Left hindlimb (tissue), 1 donor: ENCODE measurements around the gene ST8SIA6.
"Not testable (repeated sequence)": the region's sequence is repeated elsewhere in the genome, so short reads cannot be mapped to it uniquely, and the experiment has no call there.

Source experiments
- DNase-seq: peaks from one replicate; pipeline ENCODE4 v3.0.0-alpha.2; 2018

The ST8SIA6 gene

GRCh38 chr10:17425584-17426262 lies 28.7 kb downstream of the ST8SIA6 start:
- DNase-seq = no peak

- DNase-seq = no peak
These were observed 30.7 kb downstream of the ST8SIA6 start for GRCh38 chr10:17423632-17424186.

GRCh38 chr10:17422931-17423330 lies 31.5 kb downstream of the ST8SIA6 start:
- DNase-seq = no peak

- no peak for DNase-seq
These were observed 36.1 kb downstream of the ST8SIA6 start for GRCh38 chr10:17418249-17418648.

GRCh38 chr10:17416442-17417211 lies 37.8 kb downstream of the ST8SIA6 start:
- no peak for DNase-seq

- DNase-seq = no peak
These were observed 39.2 kb downstream of the ST8SIA6 start for GRCh38 chr10:17415046-17415658.

GRCh38 chr10:17414484-17414883 lies 39.9 kb downstream of the ST8SIA6 start:
- DNase-seq = no peak

- no peak for DNase-seq
These were observed 40.5 kb downstream of the ST8SIA6 start for GRCh38 chr10:17413876-17414275.

- DNase-seq = no peak
These were observed 42.1 kb downstream of the ST8SIA6 start for GRCh38 chr10:17412323-17412722.

- no peak for DNase-seq
These were observed 43.5 kb downstream of the ST8SIA6 start for GRCh38 chr10:17410907-17411306.

- DNase-seq = no peak
These were observed 45.1 kb downstream of the ST8SIA6 start for GRCh38 chr10:17409170-17409733.

GRCh38 chr10:17407047-17407446 lies 47.3 kb downstream of the ST8SIA6 start:
- DNase-seq = no peak

GRCh38 chr10:17406036-17406834 lies 48.2 kb downstream of the ST8SIA6 start:
- DNase-seq = no peak

- DNase-seq = no peak
These were observed 51.2 kb downstream of the ST8SIA6 start for GRCh38 chr10:17403161-17403560.

- DNase-seq = not testable (repeated sequence)
These were observed 52.4 kb downstream of the ST8SIA6 start for GRCh38 chr10:17402040-17402439.

- no peak for DNase-seq
These were observed 58.4 kb downstream of the ST8SIA6 start for GRCh38 chr10:17396004-17396403.

- DNase-seq = no peak
These were observed 59.5 kb downstream of the ST8SIA6 start for GRCh38 chr10:17394854-17395253.

GRCh38 chr10:17387861-17388503 lies 66.4 kb downstream of the ST8SIA6 start:
- no peak for DNase-seq

- DNase-seq = no peak
These were observed 67.7 kb downstream of the ST8SIA6 start for GRCh38 chr10:17386616-17387075.

GRCh38 chr10:17386021-17386420 lies 68.4 kb downstream of the ST8SIA6 start:
- DNase-seq = no peak

GRCh38 chr10:17385066-17385465 lies 69.3 kb downstream of the ST8SIA6 start:
- no peak for DNase-seq
